HCT116 (cell line): ENCODE results near the gene OR2AJ1. TPM values are rescaled to one million over a fixed set of nuclear protein-coding genes. Genes with fewer than 3 reads are reported as not detected.

Experiments used
- ATAC-seq: fragments of 200-7000 bp; cut with Tn5 transposase; 2 replicates; pipeline ENCODE4 v1.9.1; 2020; ENCODE audit warnings: mild to moderate bottlenecking, moderate library complexity
- BruUV-seq: library from RNA; stranded (reverse); fragments of 400-500 nt; replicated peaks from 2 replicates; lab custom pipeline; 2021; lab: Mats Ljungman, UMichigan
- CTCF ChIA-PET: fragments of 300-600 bp; sonication (Branson Sonifier 250); formaldehyde crosslinking; loops from one replicate; lab custom pipeline; 2021; ENCODE audit warnings: antibody characterized with exemption; lab: Charles Lee
- POLR2A ChIA-PET: fragments of 300-600, 350-600 bp; sonication (Branson Sonifier 250); formaldehyde crosslinking; loops from one replicate; lab custom pipeline; 2021; ENCODE audit warnings: antibody characterized with exemption; lab: Charles Lee
- RAD21 ChIA-PET, 2 experiments: fragments of 300-600 bp; sonication (Branson Sonifier 250); formaldehyde crosslinking; loops; one replicate each; lab custom pipeline; 2023; ENCODE audit warnings: low total read pairs in 2 of 2; ENCODE audit not compliant: uncharacterized antibody in 2 of 2, unreplicated experiment in 2 of 2, low non-redundant PET in 1 of 2; lab: Charles Lee
- DNase-seq: peaks from one replicate; pipeline ENCODE4 v3.0.0-alpha.2; 2010; ENCODE audit warnings: low read depth, low spot score
- H2AFZ ChIP-seq: fragments of 200-600 bp; shearing (Covaris generic), sonication (generic); 2 replicates; pipeline ENCODE4 v1.6.1; 2017; ENCODE audit warnings: low read depth, mixed run types, mixed read lengths, antibody characterized with exemption, low read length; ENCODE audit not compliant: poor library complexity, severe bottlenecking
- H3K27ac ChIP-seq: 2 replicates; pipeline ENCODE4 v1.5.1; 2012; ENCODE audit warnings: low read depth, low read length
- H3K27me3 ChIP-seq: fragments of 200-600 bp; sonication (generic); 2 replicates; pipeline ENCODE4 v1.6.1; 2016; ENCODE audit warnings: mixed run types, low read length, mixed read lengths; ENCODE audit not compliant: insufficient read depth
- H3K36me3 ChIP-seq, 2 experiments: fragments of 200-500 bp in 1 of 2; fragments of 200-600 bp in 1 of 2; sonication (Bioruptor generic) in 1 of 2; sonication (generic) in 1 of 2; 2 replicates each; pipeline versions ENCODE4 v1.5.1 to v1.6.1; 2014 to 2016; ENCODE audit warnings: low read length in 2 of 2, inconsistent platforms in 1 of 2, mixed read lengths in 1 of 2, mixed run types in 1 of 2; ENCODE audit not compliant: insufficient read depth in 2 of 2, control insufficient read depth in 1 of 2
- H3K4me1 ChIP-seq, 2 experiments: fragments of 200-600 bp in 1 of 2; sonication (generic) in 1 of 2; 2 replicates each; pipeline versions ENCODE4 v1.5.1 to v1.6.1; 2012 to 2017; ENCODE audit warnings: low read length in 2 of 2, inconsistent platforms in 1 of 2, mild to moderate bottlenecking in 1 of 2, mixed read lengths in 1 of 2, mixed run types in 1 of 2, moderate library complexity in 1 of 2; ENCODE audit not compliant: insufficient read depth in 2 of 2, control insufficient read depth in 1 of 2
- H3K4me2 ChIP-seq: fragments of 200-600 bp; sonication (generic); 2 replicates; pipeline ENCODE4 v1.6.1; 2017; ENCODE audit warnings: mixed run types, low read length, mixed read lengths
- H3K4me3 ChIP-seq, 2 experiments: fragments of 200-600 bp in 1 of 2; sonication (generic) in 1 of 2; replicated peaks in 1 of 2; 2 replicates each; pipeline ENCODE4 v1.5.1; 2011 to 2016; ENCODE audit warnings: low read length in 2 of 2, control low read depth in 1 of 2, low read depth in 1 of 2, mild to moderate bottlenecking in 1 of 2, mixed read lengths in 1 of 2, mixed run types in 1 of 2
- H3K79me2 ChIP-seq: fragments of 200-600 bp; sonication (generic); 2 replicates; pipeline ENCODE4 v1.6.1; 2017; ENCODE audit warnings: mild to moderate bottlenecking, mixed run types, low read length, moderate library complexity, mixed read lengths; ENCODE audit not compliant: insufficient read depth
- H3K9ac ChIP-seq: fragments of 200-600 bp; sonication (generic); 2 replicates; pipeline ENCODE4 v1.6.1; 2016; ENCODE audit warnings: low read length, mixed read lengths
- H3K9me2 ChIP-seq: fragments of 200-600 bp; sonication (generic), shearing (Covaris generic); 2 replicates; pipeline ENCODE4 v1.6.1; 2017; ENCODE audit warnings: mixed run types, mild to moderate bottlenecking, moderate library complexity; ENCODE audit not compliant: insufficient read depth
- H3K9me3 ChIP-seq, 2 experiments: fragments of 200-500 bp in 1 of 2; fragments of 200-600 bp in 1 of 2; sonication (Bioruptor generic) in 1 of 2; sonication (generic) in 1 of 2; 2 replicates each; pipeline ENCODE4 v1.6.1; 2014 to 2017; ENCODE audit warnings: low read length in 2 of 2, mixed read lengths in 2 of 2, inconsistent platforms in 1 of 2, low read depth in 1 of 2, mild to moderate bottlenecking in 1 of 2, mixed run types in 1 of 2, moderate library complexity in 1 of 2; ENCODE audit not compliant: control insufficient read depth in 1 of 2, insufficient read depth in 1 of 2
- H4K20me1 ChIP-seq: fragments of 200-600 bp; sonication (generic), shearing (Covaris generic); 2 replicates; pipeline ENCODE4 v1.6.1; 2017; ENCODE audit warnings: mixed run types, mild to moderate bottlenecking, moderate library complexity; ENCODE audit not compliant: insufficient read depth
- CBX3 ChIP-seq: IDR thresholded peaks from 2 replicates; pipeline ENCODE4 v1.6.1; 2012; ENCODE audit warnings: low read depth
- CEBPB ChIP-seq: IDR thresholded peaks from 2 replicates; pipeline ENCODE4 v1.6.1; 2012; ENCODE audit warnings: low read depth
- ELF1 ChIP-seq: IDR thresholded peaks from 2 replicates; pipeline ENCODE4 v1.6.1; 2012; ENCODE audit warnings: low read depth, borderline replicate concordance
- JUND ChIP-seq: IDR thresholded peaks from 2 replicates; pipeline ENCODE4 v1.6.1; 2012
- SP1 ChIP-seq: IDR thresholded peaks from 2 replicates; pipeline ENCODE4 v1.6.1; 2012; ENCODE audit warnings: low read depth
- YY1 ChIP-seq: IDR thresholded peaks from 2 replicates; pipeline ENCODE4 v1.6.1; 2011; ENCODE audit warnings: low read length, low read depth, moderate library complexity, mild to moderate bottlenecking; ENCODE audit not compliant: insufficient replicate concordance; ENCODE audit errors: extremely low read depth
- ZFX ChIP-seq: fragments of 450-650 bp; IDR thresholded peaks from 2 replicates; pipeline ENCODE4 v1.6.1; 2017
- ZNF274 ChIP-seq: fragments of 200-500 bp; sonication (Bioruptor generic); IDR thresholded peaks from 2 replicates; pipeline ENCODE4 v1.6.1; 2014; ENCODE audit warnings: mild to moderate bottlenecking, low read depth, low read length, inconsistent platforms
- intact Hi-C: fragments of 100-400 bp; cut with micrococcal nuclease; formaldehyde crosslinking; loops from 2 replicates; pipeline ENCODE4 v1.10.0; 2022
- total RNA-seq: library from RNA; stranded (reverse); gene quantifications from one replicate; pipeline ENCODE4 v1.2.1, GENCODE V29; 2021; ENCODE audit not compliant: unreplicated experiment
- TF ChIP-seq, protein P1 (sequence below): IDR thresholded peaks from 2 replicates; pipeline ENCODE4 v1.6.1; 2012; ENCODE audit warnings: low read depth
- TF ChIP-seq, protein P2 (sequence below): IDR thresholded peaks from 2 replicates; pipeline ENCODE4 v1.6.1; 2012

OR2AJ1 gene
- total RNA-seq, 1 experiment from 2014 or later: not detected

- Histone ChIP-seq H3K27me3 (no peaks in the 10 kb centered on the region), H3K27ac (no peak overlapping the region), H3K9me3 (peaks cover 3 to 20% of the 10 kb centered on the region in 2 experiments; a peak in 2 of 4 replicates), H4K20me1 (no peaks in the 10 kb centered on the region), H3K9me2 (no peaks in the 10 kb centered on the region), H3K36me3 (no peaks in the 10 kb centered on the region), H3K4me3 (no peak overlapping the region), H3K9ac (no peak overlapping the region), H3K79me2 (no peaks in the 10 kb centered on the region), H3K4me2 (no peak overlapping the region), H3K4me1 (no peaks in the 10 kb centered on the region), H2AFZ (no peak overlapping the region)
- ATAC-seq: no peak
- ChIA-PET POLR2A (no interaction called here), RAD21 (no interaction called here), CTCF (no interaction called here)
- DNase-seq: no peak
- TF ChIP-seq, protein P1, sequence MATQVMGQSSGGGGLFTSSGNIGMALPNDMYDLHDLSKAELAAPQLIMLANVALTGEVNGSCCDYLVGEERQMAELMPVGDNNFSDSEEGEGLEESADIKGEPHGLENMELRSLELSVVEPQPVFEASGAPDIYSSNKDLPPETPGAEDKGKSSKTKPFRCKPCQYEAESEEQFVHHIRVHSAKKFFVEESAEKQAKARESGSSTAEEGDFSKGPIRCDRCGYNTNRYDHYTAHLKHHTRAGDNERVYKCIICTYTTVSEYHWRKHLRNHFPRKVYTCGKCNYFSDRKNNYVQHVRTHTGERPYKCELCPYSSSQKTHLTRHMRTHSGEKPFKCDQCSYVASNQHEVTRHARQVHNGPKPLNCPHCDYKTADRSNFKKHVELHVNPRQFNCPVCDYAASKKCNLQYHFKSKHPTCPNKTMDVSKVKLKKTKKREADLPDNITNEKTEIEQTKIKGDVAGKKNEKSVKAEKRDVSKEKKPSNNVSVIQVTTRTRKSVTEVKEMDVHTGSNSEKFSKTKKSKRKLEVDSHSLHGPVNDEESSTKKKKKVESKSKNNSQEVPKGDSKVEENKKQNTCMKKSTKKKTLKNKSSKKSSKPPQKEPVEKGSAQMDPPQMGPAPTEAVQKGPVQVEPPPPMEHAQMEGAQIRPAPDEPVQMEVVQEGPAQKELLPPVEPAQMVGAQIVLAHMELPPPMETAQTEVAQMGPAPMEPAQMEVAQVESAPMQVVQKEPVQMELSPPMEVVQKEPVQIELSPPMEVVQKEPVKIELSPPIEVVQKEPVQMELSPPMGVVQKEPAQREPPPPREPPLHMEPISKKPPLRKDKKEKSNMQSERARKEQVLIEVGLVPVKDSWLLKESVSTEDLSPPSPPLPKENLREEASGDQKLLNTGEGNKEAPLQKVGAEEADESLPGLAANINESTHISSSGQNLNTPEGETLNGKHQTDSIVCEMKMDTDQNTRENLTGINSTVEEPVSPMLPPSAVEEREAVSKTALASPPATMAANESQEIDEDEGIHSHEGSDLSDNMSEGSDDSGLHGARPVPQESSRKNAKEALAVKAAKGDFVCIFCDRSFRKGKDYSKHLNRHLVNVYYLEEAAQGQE: no peak
- TF ChIP-seq, protein P2, sequence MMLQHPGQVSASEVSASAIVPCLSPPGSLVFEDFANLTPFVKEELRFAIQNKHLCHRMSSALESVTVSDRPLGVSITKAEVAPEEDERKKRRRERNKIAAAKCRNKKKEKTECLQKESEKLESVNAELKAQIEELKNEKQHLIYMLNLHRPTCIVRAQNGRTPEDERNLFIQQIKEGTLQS: no peak
- TF ChIP-seq SP1 (no peak), CEBPB (no peak), CBX3 (no peak), YY1 (no peak), ZFX (no peak), ZNF274 (no peak), ELF1 (no peak), JUND (no peak)
- no TSS peak for BruUV-seq
- intact Hi-C loops: no loop called here
Measured at GRCh38 chr1:247961791-247962190, 37.1 kb downstream of the OR2AJ1 start.
